NCI-H1930 (cell line): ENCODE measurements around the gene SUSD2.
"Not testable (repeated sequence)": the region's sequence is repeated elsewhere in the genome, so short reads cannot be mapped to it uniquely, and the experiment has no call there.

Experiments
- DNase-seq, 2 experiments: peaks; one replicate each; lab custom pipeline; 2025; lab: John Stamatoyannopoulos, UW

Gene SUSD2

DNA sequence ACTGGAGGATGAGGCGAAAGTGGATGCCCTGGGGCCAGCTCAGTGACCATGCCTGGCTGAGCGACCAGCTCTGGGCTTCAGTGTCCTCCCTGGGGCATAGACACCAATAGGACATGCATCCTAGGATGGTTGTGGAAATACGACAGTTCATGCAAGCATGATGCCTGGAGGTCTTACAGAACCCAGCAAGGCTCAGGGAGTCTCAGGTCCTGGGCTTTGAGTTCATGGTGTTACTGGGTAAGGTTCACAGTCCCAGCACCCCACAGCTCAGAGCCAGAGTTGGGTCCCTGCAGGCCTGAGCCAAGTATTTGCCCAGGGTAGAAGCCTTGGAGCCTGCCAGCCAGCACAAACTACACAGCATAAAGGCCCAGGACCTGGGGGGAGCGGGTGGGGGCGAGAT is 4.2 kb upstream of the SUSD2 start:
- DNase-seq, result no peak

GRCh38 chr22:24177456-24177855 is 3.8 kb upstream of the SUSD2 start:
- DNase-seq, result no peak

- DNase-seq, result no peak
These were observed 3.3 kb upstream of the SUSD2 start for GRCh38 chr22:24178021-24178431.

- peak in 1 of 2 experiments; percentile 19 for DNase-seq
These were observed 2.5 kb upstream of the SUSD2 start for GRCh38 chr22:24178502-24179440.

DNA sequence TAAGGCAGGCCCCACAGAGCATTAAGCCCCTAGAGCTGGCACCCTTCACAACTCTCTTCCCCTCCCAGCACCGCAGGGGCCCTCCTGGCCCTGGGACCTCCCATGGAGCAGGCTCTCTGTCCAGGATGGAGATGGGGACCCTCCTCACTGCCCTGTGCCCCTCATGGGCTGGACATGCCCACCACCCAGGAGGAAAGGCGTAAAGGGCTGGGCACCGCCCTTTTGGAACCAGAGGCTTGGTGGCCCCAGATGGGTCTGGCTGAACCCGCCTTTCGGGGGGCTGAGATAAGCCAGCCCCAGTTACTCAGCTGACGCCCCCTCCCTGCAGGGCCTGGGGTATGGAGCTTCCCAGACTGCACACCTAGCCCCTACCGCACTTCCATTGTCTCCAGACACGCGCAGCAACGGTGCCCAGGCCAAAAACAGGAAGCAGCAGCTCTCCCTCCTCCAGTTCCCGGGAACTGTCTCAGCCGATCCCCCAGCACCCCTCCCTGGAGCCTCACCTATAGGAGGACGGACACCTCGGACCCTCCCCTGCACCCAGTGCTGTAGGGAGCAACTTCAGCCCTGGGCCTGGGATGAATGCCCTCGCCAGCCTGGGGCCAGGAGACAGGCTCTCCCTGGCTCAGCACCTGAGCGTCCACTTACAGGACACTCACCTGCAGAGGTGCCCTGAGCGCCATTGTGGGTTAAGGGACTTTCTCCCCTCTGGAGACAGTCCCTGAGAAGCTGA is 1.6 kb upstream of the SUSD2 start:
- no peak for DNase-seq

DNA sequence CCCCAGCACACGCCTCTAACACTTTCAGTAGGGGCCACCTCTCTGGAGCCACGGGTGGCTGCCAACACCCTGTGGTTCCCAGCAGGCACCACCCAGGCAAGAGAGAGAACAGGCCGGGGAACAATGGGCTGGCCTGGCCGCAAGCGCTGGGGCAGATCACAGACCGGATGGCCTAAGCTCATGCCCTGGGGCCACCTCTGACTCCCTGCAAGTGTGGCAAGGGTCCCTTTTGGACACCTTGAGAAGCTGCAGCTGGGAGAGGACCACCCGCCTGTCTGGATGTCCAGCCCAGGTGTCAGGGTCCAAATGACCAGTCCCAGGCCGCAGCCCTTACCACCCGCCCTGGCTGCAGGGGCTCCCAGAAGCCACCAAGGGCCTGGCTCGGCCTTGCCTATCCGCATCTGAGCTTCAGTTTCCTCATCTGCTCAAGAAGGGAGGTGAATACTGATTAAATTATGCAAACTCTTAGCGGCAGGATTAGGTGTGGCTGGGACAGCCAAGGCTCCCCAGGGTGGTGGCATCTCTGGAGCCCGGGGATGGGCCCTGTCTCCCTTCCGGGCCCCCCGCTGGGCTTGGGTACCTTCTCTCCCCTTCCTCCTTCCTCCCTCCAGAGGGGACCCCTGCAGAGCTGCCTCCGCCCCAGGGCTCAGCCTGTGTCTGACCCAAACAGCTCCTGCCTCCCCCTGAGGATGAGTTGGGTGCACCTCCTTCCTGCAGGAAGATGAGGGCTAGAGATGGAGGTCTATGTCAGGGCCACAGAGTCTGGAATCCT is 785 bp upstream of the SUSD2 start:
- DNase-seq, result no peak

DNA sequence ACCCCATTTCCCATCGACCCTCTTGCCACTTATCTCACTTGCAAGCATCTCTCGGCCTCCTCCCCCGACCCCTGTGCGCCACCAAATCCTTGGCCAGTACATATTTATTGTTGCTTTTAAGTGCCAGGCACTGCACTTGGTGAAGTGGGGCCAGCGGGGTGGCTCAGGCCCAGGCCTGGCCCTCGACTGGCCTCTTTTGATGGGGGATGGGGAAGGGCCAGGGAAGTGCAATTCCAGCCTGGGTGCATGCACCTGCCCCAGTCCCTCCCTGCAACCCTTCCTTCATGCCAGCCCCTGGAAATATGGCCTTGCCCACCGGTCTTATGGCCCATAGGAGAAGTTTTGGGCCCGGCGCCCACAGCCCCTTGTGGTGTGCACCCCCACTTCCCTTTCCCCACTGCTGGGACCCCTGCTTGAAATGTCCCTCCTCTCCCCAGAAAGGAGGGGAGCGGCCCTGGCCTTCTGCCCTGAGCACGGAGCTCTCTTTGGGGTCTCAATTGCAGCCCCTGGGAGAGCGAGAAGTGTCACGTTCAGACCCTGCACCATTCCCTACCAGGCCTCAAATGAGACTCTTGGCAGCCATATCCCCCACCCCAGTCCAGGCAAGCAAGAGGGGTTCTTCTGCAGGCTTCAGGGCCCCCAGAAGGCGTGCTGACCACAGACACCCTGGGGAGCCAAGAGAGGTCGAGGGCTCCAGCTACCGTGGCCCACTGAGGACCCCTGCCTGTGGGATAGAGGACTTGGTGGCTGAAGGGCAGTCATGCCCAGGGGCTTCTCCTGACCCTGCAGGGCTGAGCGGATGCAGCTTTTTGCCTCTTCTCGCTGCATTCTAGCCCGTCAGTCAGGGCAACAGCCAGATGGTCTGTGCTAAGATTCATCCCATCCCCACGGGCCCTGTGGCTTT is 961 bp downstream of the SUSD2 start:
- DNase-seq, result no peak

DNA sequence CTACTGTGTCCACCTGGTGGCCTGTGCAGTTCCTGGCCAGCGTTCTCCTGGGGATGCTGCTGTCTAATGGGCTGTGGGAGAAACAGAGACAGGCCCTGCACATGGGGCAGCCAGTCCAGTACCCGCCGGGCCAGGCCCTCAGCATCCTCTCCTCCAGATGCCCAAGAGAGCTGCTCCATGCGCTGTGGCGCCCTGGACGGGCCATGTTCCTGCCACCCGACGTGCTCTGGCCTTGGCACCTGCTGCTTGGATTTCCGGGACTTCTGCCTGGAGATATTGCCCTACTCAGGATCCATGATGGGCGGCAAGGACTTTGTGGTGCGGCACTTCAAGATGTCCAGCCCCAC is 1.6 kb downstream of the SUSD2 start:
- DNase-seq, result not testable (repeated sequence)

DNA sequence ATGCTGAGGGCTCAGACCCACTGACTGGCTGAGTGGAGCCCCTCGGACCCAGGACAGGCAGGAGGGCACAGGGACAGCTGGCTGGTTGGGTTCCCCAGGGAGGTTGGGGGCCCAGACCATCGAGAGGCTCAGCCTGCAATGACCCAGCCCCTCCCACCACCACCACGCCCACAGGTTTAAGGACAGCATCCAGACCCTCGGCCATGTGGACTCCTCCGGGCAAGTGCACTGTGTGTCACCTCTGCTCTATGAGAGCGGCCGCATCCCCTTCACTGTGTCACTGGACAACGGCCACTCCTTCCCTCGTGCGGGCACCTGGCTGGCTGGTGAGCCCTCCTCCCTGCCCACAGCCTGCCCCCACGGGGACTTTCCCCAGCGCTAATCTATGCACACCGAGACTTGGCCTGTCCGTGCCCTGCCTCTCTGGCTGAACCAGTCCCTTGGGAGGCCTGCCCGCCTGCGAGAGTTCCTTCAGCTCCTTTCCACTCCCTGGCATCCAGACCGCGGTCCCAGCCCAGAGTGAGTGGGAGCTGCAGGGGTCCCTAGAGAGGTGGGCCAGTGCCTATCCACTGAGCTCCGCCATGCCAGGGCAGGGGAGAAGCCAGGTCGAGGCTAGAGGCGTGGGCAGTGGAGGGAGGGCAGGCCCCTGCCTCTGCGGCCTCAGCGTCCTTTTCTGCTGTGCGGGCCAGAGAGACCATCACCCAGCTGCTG is 2.2 kb downstream of the SUSD2 start:
- DNase-seq, result no peak

DNA sequence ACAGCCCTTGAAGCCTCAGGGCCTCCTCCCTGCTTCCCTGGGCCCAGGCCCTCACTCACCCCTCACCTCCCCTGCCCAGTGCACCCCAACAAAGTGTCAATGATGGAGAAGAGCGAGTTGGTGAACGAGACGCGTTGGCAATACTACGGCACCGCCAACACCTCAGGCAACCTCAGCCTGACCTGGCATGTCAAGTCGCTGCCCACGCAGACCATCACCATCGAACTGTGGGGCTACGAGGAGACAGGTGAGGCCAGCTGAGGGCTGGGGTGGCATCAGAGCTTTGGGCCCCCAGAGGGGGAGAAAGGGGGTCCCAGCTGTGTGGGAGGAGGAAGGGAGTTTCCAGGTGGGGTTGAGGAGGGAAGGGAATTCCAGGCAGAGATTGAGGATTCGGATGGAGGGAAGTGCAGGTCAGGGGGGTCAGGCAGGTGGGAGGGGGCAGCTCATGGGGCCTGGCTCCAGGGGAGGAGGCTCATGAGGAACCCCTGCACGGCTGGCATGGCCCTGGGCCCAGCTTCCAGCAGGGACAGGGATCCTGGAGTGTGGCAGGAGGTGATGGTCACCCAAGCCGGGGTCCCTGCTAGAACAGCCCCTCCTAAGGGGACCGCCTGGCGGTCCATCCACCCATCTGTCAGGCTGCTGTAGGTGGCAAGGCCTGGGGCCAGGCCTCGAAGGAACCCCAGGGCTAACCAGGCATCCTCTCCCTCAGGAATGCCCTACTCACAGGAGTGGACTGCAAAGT is 2.9 kb downstream of the SUSD2 start:
- DNase-seq, result no peak

DNA sequence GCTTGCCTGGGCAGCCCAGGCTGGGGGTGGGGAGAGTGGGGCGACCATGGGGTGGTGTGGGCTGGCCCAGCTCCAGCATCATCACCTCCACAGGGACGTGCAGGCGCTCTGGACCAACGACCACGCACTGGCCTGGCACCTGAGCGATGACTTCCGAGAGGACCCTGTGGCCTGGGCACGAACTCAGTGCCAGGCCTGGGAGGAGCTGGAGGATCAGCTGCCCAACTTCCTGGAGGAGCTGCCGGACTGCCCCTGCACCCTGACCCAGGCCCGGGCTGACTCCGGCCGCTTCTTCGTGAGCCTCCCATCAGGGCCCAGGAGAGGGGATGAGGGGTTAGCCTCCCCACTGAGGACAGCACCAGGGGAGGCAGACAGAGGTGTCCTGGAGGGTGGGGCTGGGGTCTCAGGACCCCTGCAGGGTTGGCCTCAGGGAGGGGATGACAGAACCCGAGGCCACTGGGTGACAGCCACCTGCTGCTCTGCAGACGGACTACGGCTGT is 3.8 kb downstream of the SUSD2 start:
- DNase-seq, result no peak

GRCh38 chr22:24185501-24186351 is 4.4 kb downstream of the SUSD2 start:
- no peak for DNase-seq

- DNase-seq, result no peak
These were observed 5.1 kb downstream of the SUSD2 start for GRCh38 chr22:24186352-24186740.

DNA sequence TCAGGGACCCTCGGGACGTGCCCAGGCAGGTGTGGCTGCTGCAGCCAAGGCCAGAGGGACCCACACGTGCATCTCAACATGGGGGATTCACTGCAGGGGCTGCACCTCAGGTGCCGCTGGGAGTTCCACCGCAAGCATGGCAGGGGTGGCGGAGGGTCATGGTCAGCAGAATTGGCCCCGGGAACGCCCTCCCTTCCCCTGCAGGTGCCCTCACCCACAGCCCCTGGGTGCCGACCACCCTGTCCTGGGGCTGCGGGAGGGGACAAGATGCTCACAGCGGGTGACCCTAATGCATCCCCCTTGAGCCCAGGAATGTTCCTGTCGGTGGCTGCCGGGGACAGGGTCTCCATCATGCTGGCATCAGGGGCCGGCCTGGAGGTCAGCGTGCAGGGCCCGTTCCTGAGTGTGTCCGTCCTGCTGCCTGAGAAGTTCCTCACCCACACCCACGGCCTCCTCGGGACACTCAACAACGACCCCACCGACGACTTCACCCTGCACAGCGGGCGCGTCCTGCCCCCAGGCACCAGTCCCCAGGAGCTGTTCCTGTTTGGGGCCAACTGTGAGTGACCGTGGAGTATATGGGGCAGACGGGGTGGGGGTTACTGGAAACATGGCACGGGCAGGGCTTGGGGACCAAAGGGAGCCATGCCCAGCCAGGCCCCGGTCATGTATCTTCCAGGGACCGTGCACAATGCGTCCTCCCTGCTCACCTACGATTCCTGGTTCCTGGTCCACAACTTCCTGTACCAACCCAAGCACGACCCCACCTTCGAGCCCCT is 5.8 kb downstream of the SUSD2 start:
- no peak for DNase-seq

- no peak for DNase-seq
These were observed 6.7 kb downstream of the SUSD2 start for GRCh38 chr22:24187731-24188644.

DNA sequence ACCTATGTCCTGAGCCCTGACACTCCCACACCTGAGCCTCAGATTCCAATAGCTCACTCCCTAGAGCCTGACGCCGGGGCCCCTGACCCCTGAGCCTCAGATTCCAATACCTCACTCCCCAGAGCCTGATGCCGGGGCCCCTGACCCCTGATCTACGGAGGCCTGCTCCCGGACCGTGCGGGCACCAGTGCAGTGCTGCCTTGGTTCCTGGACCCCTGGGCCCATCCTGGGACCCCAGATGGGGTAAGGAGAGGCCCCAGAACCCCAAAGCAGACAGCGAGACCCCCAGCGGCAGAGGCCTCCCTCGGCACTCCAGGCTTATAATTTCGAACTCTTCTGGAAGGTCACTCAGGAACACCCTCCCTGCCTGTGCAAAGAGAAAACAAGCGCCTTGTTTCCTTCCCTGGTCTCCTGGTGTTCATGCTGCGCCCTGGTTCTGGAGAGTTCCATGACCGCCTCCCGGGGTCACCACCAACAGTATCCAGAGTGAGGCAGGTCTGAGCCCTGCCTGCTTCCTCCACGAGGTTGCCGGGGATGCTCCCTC is 7.5 kb downstream of the SUSD2 start:
- no peak for DNase-seq
